Adrenal gland (tissue), 12 donors: Measurements from ENCODE around the gene JAML. TPM values are rescaled to one million over a fixed set of nuclear protein-coding genes. Genes with fewer than 3 reads are reported as not detected.
A peak's percentile ranks its signal among the peaks of the same experiment; 100 is the strongest.

ENCODE experiments used
- DNase-seq, 7 donors: peaks; one replicate each; pipeline ENCODE4 v3.0.0-alpha.2; 2019 to 2020
- H3K27ac ChIP-seq, 5 donors: fragments of 200-600 bp; sonication (generic) in 4 of 5; 1 replicate in 3 of 5; 2 replicates in 2 of 5; pipeline versions ENCODE4 v1.5.1 to v1.8.0; 2016 to 2020; ENCODE audit warnings: mild to moderate bottlenecking in 1 of 5
- H3K27me3 ChIP-seq: fragments of 200-600 bp; 2 replicates; pipeline ENCODE4 v1.8.0; 2021
- H3K36me3 ChIP-seq, 2 donors: fragments of 200-600 bp; replicated peaks in 1 of 2; 1 replicate in 1 of 2; 2 replicates in 1 of 2; pipeline versions ENCODE4 v1.5.1 to v1.8.0; 2018 to 2022
- H3K4me1 ChIP-seq, 2 donors: fragments of 200-600 bp; replicated peaks in 1 of 2; 1 replicate in 1 of 2; 2 replicates in 1 of 2; pipeline versions ENCODE4 v1.5.1 to v1.8.0; 2018 to 2021
- H3K4me3 ChIP-seq, 4 donors: fragments of 200-600 bp; sonication (generic) in 3 of 4; one replicate each; pipeline ENCODE4 v1.5.1; 2016 to 2018
- H3K9me3 ChIP-seq, 3 donors: fragments of 200-600 bp; sonication (generic) in 1 of 3; replicated peaks in 1 of 3; 1 replicate in 2 of 3; 2 replicates in 1 of 3; pipeline versions ENCODE4 v1.5.1 to v1.8.0; 2016 to 2021
- POLR2A ChIP-seq, 2 donors: fragments of 450-650 bp; IDR thresholded peaks; one replicate each; pipeline ENCODE4 v1.6.1; 2017; ENCODE audit warnings: antibody characterized with exemption in 2 of 2, mild to moderate bottlenecking in 2 of 2, moderate library complexity in 1 of 2
- WGBS, 4 donors: extraction: QIAGEN DNeasy Blood & Tissue Kit in 2 of 4; methylation state at CpG; one replicate each; pipeline versions ENCODE4 v1.1.5 to v1.1.7; 2013 to 2017; 5-methylcytosine and 5-hydroxymethylcytosine counted together
- intact Hi-C, 2 donors: fragments of 100-400 bp; cut with DNase I; formaldehyde crosslinking; loops; one replicate each; pipeline versions ENCODE4 v1.14.1 to v1.15.0; 2022 to 2023
- polyA plus RNA-seq, 3 donors: library from polyadenylated mRNA; stranded (reverse); fragments of 200-250 nt in 2 of 3; fragments of 350-450 nt in 1 of 3; fragmentation: Illumina TruSeq in 1 of 3; extraction: RNeasy Lipid Tissue Mini Kit (QIAGEN cat#74804) in 1 of 3; gene quantifications; one replicate each; pipeline ENCODE4 v1.2.3, GENCODE V29; 2013 to 2014
- total RNA-seq, 9 donors: library from RNA; depleted of rRNA in 4 of 9; stranded (reverse); fragments of >200 nt in 4 of 9; fragments of 120-200 nt in 1 of 9; fragmentation: NEBNext Ultra II Directional in 1 of 9; extraction: Animal tissue kit (Norgen Biotek cat#: 25700) in 1 of 9; gene quantifications; one replicate each; pipeline versions ENCODE4 v1.1.0 to v1.2.4, GENCODE V29; 2013 to 2023
- TF ChIP-seq, protein P1 (sequence below), 6 experiments: fragments of 450-650 bp in 4 of 6; fragments of 200-600 bp in 2 of 6; sonication (generic) in 1 of 6; IDR thresholded peaks; 1 replicate in 5 of 6; 2 replicates in 1 of 6; pipeline versions ENCODE4 v1.5.1 to v1.8.0; 2016 to 2021; ENCODE audit warnings: antibody characterized with exemption in 6 of 6, mild to moderate bottlenecking in 2 of 6, moderate library complexity in 1 of 6
- donor health status: healthy with polysubstance abuse.
- donor health status: Bipolar disorder and iron deficiency.
- donor health status: DM: yes; HTN: yes; CAD: no.
- donor health status: DM: no; HTN: no; CAD: no.
- donor health status: DM: no; HTN: no; CAD: no.
- donor health status: DM: yes; HTN: yes; CAD: no.

JAML gene
- total and polyA plus RNA-seq, 12 donors: 1.8 to 13.9 (median 4.5) TPM

DNA sequence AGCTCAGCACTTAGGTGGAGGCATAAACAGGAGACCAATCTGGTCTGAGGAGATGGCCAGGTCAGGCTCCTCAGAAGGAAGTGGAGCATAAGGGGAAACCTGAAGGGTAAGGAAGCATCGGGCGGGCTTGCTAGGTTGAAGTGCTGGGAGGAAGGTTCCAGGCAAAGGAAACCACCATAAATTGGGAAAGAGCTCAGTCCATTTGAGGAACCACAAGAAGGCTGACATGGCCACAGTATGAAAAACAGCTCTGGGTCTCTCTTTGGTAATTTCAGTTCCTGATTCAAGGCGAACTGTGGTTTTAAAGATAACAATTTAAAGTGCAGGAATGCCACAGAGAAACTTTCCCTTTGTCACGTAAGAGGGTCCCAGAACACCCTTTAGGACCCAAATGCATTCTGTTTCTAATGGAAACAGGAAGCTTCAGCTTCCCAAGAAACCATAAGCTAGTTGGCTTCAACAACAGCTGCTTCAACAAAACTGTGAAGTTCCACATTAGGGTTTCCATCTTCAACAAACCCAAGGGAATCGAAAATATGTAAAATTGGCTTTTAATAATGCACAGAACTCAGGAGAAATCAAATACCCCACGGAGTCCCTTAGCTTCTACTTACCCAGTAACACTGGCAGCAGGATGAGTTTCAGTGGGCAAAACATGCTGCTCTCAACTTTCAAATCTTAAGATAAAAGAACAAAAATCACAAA lies 10.4 kb downstream of the JAML start:
- H3K4me3 ChIP-seq: no peak overlapping the region
- intact Hi-C loops: no loop called here
- peak overlapping the region in 2 of 5 donors; percentile 16 to 45 for H3K27ac ChIP-seq
- WGBS, 4 donors: 46 to 59% (median 52%) methylated on average over 6 of the region's 6 CpGs
- peak in 5 of 7 donors; percentile 20 to 37 (median 29) for DNase-seq
- H3K36me3 ChIP-seq: no peaks in the 10 kb centered on the region
- H3K9me3 ChIP-seq: no peaks in the 10 kb centered on the region
- H3K4me1 ChIP-seq: no peaks in the 10 kb centered on the region
- no peak for TF ChIP-seq POLR2A (IDR thresholded peaks at IDR 0.05)
- TF ChIP-seq, protein P1, sequence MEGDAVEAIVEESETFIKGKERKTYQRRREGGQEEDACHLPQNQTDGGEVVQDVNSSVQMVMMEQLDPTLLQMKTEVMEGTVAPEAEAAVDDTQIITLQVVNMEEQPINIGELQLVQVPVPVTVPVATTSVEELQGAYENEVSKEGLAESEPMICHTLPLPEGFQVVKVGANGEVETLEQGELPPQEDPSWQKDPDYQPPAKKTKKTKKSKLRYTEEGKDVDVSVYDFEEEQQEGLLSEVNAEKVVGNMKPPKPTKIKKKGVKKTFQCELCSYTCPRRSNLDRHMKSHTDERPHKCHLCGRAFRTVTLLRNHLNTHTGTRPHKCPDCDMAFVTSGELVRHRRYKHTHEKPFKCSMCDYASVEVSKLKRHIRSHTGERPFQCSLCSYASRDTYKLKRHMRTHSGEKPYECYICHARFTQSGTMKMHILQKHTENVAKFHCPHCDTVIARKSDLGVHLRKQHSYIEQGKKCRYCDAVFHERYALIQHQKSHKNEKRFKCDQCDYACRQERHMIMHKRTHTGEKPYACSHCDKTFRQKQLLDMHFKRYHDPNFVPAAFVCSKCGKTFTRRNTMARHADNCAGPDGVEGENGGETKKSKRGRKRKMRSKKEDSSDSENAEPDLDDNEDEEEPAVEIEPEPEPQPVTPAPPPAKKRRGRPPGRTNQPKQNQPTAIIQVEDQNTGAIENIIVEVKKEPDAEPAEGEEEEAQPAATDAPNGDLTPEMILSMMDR (IDR thresholded peaks at IDR 0.05): no peak
- H3K27me3 ChIP-seq: peaks cover 13% of the 10 kb centered on the region

DNA sequence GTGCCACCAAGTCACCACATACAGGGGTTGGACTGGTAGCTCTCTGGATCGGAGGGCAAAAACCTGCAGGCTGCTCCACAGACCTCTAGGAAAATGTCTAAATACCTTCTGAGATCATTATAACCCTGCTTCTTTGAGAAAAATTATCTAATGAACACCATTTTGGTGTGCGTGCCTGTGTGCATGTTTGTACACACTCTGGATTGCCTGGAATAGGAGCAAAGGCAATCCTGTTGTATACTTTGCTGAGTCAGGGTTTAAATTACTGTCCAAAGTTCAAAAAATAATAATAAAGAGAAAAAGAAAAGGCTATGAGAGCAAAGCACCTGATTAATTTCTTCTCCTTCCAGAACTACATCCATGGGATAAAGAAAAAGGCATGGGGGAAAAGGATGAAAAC lies 11.0 kb downstream of the JAML start:
- Histone ChIP-seq H3K4me1 (no peaks in the 10 kb centered on the region), H3K4me3 (no peak overlapping the region), H3K27ac (no peak overlapping the region), H3K9me3 (no peaks in the 10 kb centered on the region), H3K36me3 (no peaks in the 10 kb centered on the region), H3K27me3 (peaks cover 13% of the 10 kb centered on the region)
- WGBS, 4 donors: 77 to 94% (median 86%) methylated on average over 2 of the region's 2 CpGs
- intact Hi-C loops: no loop called here
- TF ChIP-seq, protein P1 (IDR thresholded peaks at IDR 0.05): no peak
- no peak for TF ChIP-seq POLR2A (IDR thresholded peaks at IDR 0.05)
- no peak for DNase-seq

DNA sequence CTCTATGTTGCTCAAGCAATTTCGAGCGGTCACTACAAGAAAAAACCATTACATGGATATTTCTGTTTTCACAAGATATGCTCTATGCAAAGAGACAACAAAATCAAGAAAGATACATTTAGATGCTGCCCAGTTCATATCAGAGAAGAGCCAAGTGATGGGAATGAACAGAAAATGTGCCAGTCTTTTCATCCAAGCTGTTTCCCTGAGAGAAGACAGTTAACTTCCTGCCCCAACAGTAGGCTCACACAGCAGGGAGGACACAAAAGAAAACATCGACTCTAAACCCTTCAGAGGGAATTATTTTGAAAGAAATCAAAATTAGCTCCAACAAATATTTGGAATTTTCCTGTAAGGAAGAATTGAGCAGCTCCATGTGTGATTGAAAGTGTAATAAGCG lies 11.6 kb downstream of the JAML start:
- no peak overlapping the region for H3K27ac ChIP-seq
- peaks cover 13% of the 10 kb centered on the region for H3K27me3 ChIP-seq
- WGBS, 4 donors: 67 to 82% (median 76%) methylated on average over 4 of the region's 4 CpGs
- no peak overlapping the region for H3K4me3 ChIP-seq
- no peak for DNase-seq
- H3K36me3 ChIP-seq: no peaks in the 10 kb centered on the region
- no peak for TF ChIP-seq POLR2A (IDR thresholded peaks at IDR 0.05)
- H3K9me3 ChIP-seq: no peaks in the 10 kb centered on the region
- H3K4me1 ChIP-seq: no peaks in the 10 kb centered on the region
- intact Hi-C loops: no loop called here

DNA sequence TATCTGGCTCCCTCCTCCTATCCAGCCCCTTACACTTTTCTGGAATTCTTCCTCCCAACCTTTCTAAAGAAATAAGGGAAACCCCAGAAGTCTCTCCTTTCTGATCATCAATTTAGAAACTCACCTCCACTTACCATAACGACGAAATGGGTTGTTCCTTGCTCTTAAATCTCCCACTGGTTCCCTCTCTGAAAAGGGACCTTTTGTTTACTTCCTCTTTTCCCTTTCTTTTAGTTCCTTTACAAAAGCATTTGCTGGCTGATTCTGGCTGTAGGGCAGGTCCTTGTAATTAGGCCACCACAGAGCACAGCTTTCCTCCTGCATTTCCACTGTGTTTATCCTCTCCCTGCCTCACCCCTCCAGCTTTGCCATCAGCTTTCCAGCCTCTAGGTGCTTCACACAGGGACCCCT lies 12.0 kb downstream of the JAML start:
- Histone ChIP-seq H3K36me3 (no peaks in the 10 kb centered on the region), H3K4me3 (no peak overlapping the region), H3K27ac (no peak overlapping the region), H3K9me3 (no peaks in the 10 kb centered on the region), H3K27me3 (peaks cover 13% of the 10 kb centered on the region), H3K4me1 (no peaks in the 10 kb centered on the region)
- TF ChIP-seq POLR2A (IDR thresholded peaks at IDR 0.05): no peak
- TF ChIP-seq, protein P1 (IDR thresholded peaks at IDR 0.05): no peak
- intact Hi-C loops: no loop called here
- 37 to 64% (median 46%) methylated on average over 2 of the region's 2 CpGs for WGBS, 4 donors
- DNase-seq: no peak
